H9 (cell line): ENCODE measurements around the gene ITPR2. TPM values are rescaled to one million over a fixed set of nuclear protein-coding genes. Genes with fewer than 3 reads are reported as not detected.

Experiments used
- DNase-seq: peaks from one replicate; pipeline ENCODE4 v3.0.0-alpha.2; 2017
- H2AFZ ChIP-seq: one replicate; pipeline ENCODE4 v1.6.1; 2013; ENCODE audit warnings: mild to moderate bottlenecking, low read length, control low read depth, moderate library complexity
- H2AK5ac ChIP-seq: 2 replicates; pipeline ENCODE4 v1.6.1; 2013; ENCODE audit warnings: low read length, control low read depth, mixed read lengths; ENCODE audit not compliant: insufficient read length
- H2BK120ac ChIP-seq: one replicate; pipeline ENCODE4 v1.6.1; 2013; ENCODE audit warnings: low read depth, mild to moderate bottlenecking, low read length, control low read depth, inconsistent platforms; ENCODE audit not compliant: poor library complexity, severe bottlenecking
- H2BK12ac ChIP-seq: 2 replicates; pipeline ENCODE4 v1.6.1; 2013; ENCODE audit warnings: low read length, control low read depth, mixed read lengths, low read depth; ENCODE audit not compliant: insufficient read length
- H2BK15ac ChIP-seq: 2 replicates; pipeline ENCODE4 v1.6.1; 2013; ENCODE audit warnings: low read depth, low read length, control low read depth
- H2BK20ac ChIP-seq: one replicate; pipeline ENCODE4 v1.6.1; 2013; ENCODE audit warnings: low read depth, mild to moderate bottlenecking, low read length, control low read depth, inconsistent platforms; ENCODE audit not compliant: poor library complexity, severe bottlenecking
- H2BK5ac ChIP-seq: 2 replicates; pipeline ENCODE4 v1.6.1; 2013; ENCODE audit warnings: low read length, control low read depth, mixed read lengths; ENCODE audit not compliant: insufficient read length
- H3K14ac ChIP-seq: 2 replicates; pipeline ENCODE4 v1.6.1; 2013; ENCODE audit warnings: low read length, control low read depth; ENCODE audit not compliant: insufficient read depth
- H3K18ac ChIP-seq: 2 replicates; pipeline ENCODE4 v1.6.1; 2013; ENCODE audit warnings: low read depth, mild to moderate bottlenecking, mixed read lengths, low read length, control low read depth; ENCODE audit not compliant: insufficient read length
- H3K23ac ChIP-seq: 2 replicates; pipeline ENCODE4 v1.6.1; 2013; ENCODE audit warnings: low read length, control low read depth, mixed read lengths, low read depth; ENCODE audit not compliant: insufficient read length
- H3K23me2 ChIP-seq: 2 replicates; pipeline ENCODE4 v1.6.1; 2013; ENCODE audit warnings: low read depth, mild to moderate bottlenecking, mixed read lengths, low read length, control low read depth; ENCODE audit not compliant: insufficient read length, poor library complexity, severe bottlenecking
- H3K27ac ChIP-seq: 2 replicates; pipeline ENCODE4 v1.5.1; 2013; ENCODE audit warnings: low read length, control low read depth, mixed read lengths, low read depth; ENCODE audit not compliant: insufficient read length
- H3K27me3 ChIP-seq: 2 replicates; pipeline ENCODE4 v1.6.1; 2013; ENCODE audit warnings: low read length, control low read depth, inconsistent platforms; ENCODE audit not compliant: insufficient read depth
- H3K4ac ChIP-seq: 2 replicates; pipeline ENCODE4 v1.6.1; 2013; ENCODE audit warnings: low read depth, mild to moderate bottlenecking, control low read depth, inconsistent platforms, low read length, moderate library complexity
- H3K4me1 ChIP-seq: 2 replicates; pipeline ENCODE4 v1.6.1; 2013; ENCODE audit warnings: low read length, control low read depth, inconsistent platforms; ENCODE audit not compliant: insufficient read depth
- H3K4me2 ChIP-seq: 2 replicates; pipeline ENCODE4 v1.6.1; 2013; ENCODE audit warnings: low read length, control low read depth, mixed read lengths; ENCODE audit not compliant: insufficient read length, insufficient read depth
- H3K56ac ChIP-seq: 2 replicates; pipeline ENCODE4 v1.6.1; 2013; ENCODE audit warnings: low read depth, mild to moderate bottlenecking, mixed read lengths, low read length, control low read depth; ENCODE audit not compliant: insufficient read length
- H3K79me1 ChIP-seq: 2 replicates; pipeline ENCODE4 v1.6.1; 2013; ENCODE audit warnings: low read depth, mild to moderate bottlenecking, moderate library complexity, low read length, control low read depth, inconsistent platforms; ENCODE audit not compliant: insufficient read depth, poor library complexity, severe bottlenecking
- H3K79me2 ChIP-seq: 2 replicates; pipeline ENCODE4 v1.6.1; 2013; ENCODE audit warnings: low read length, control low read depth, inconsistent platforms; ENCODE audit not compliant: insufficient read depth
- H3K9ac ChIP-seq: 2 replicates; pipeline ENCODE4 v1.6.1; 2013; ENCODE audit warnings: low read length, control low read depth, mixed read lengths; ENCODE audit not compliant: insufficient read length; ENCODE audit errors: extremely low read depth
- H3K9me3 ChIP-seq: one replicate; pipeline ENCODE4 v1.6.1; 2013; ENCODE audit warnings: low read depth, low read length, inconsistent platforms; ENCODE audit not compliant: control insufficient read depth
- H3T11ph ChIP-seq: one replicate; pipeline ENCODE4 v1.6.1; 2013; ENCODE audit warnings: mild to moderate bottlenecking, low read length, control low read depth, inconsistent platforms
- H4K20me1 ChIP-seq: one replicate; pipeline ENCODE4 v1.6.1; 2013; ENCODE audit not compliant: control insufficient read depth, insufficient read length, insufficient read depth
- H4K5ac ChIP-seq: 2 replicates; pipeline ENCODE4 v1.6.1; 2013; ENCODE audit warnings: low read depth, mild to moderate bottlenecking, mixed read lengths, low read length, control low read depth; ENCODE audit not compliant: insufficient read length
- H4K8ac ChIP-seq: replicated peaks from 2 replicates; pipeline ENCODE4 v1.6.1; 2013; ENCODE audit warnings: low read length, control low read depth, mixed read lengths, low read depth; ENCODE audit not compliant: insufficient read length
- H4K91ac ChIP-seq: 2 replicates; pipeline ENCODE4 v1.6.1; 2013; ENCODE audit warnings: low read depth, mild to moderate bottlenecking, moderate library complexity, mixed read lengths, low read length, control low read depth; ENCODE audit not compliant: insufficient read length
- H3K27ac Mint-ChIP-seq, 3 experiments: 2 replicates in 2 of 3; 3 replicates in 1 of 3; pipeline ENCODE4 v1.8.0; 2020 to 2021; ENCODE audit warnings: mixed read lengths in 3 of 3, mild to moderate bottlenecking in 1 of 3, moderate library complexity in 1 of 3
- H3K27me3 Mint-ChIP-seq: 2 replicates; pipeline ENCODE4 v1.8.0; 2021; ENCODE audit warnings: low read depth, mild to moderate bottlenecking, moderate library complexity, mixed read lengths
- H3K36me3 Mint-ChIP-seq, 3 experiments: 2 replicates in 2 of 3; 3 replicates in 1 of 3; pipeline ENCODE4 v1.8.0; 2020 to 2021; ENCODE audit warnings: low read depth in 3 of 3, mixed read lengths in 3 of 3; ENCODE audit not compliant: insufficient read depth in 1 of 3
- H3K4me1 Mint-ChIP-seq, 2 experiments: 2 replicates each; pipeline ENCODE4 v1.8.0; 2020; ENCODE audit warnings: mixed read lengths in 2 of 2
- H3K4me3 Mint-ChIP-seq, 2 experiments: 2 replicates in 1 of 2; 3 replicates in 1 of 2; pipeline ENCODE4 v1.8.0; 2020 to 2021; ENCODE audit warnings: mild to moderate bottlenecking in 2 of 2, mixed read lengths in 2 of 2, moderate library complexity in 1 of 2
- H3K9me3 Mint-ChIP-seq, 2 experiments: 2 replicates in 1 of 2; 3 replicates in 1 of 2; pipeline ENCODE4 v1.8.0; 2020; ENCODE audit warnings: mild to moderate bottlenecking in 2 of 2, mixed read lengths in 2 of 2, moderate library complexity in 1 of 2
- WGBS: extraction: QIAGEN DNeasy Blood & Tissue Kit; methylation state at CpG from one replicate; pipeline ENCODE4 v1.1.7; 2013; ENCODE audit warnings: missing lambda C conversion rate, low lambda C conversion rate, mixed read lengths; ENCODE audit not compliant: insufficient read length; ENCODE audit errors: extremely low coverage; 5-methylcytosine and 5-hydroxymethylcytosine counted together
- total RNA-seq: library from RNA; stranded (reverse); gene quantifications from 2 replicates; pipeline ENCODE4 v1.2.1, GENCODE V29; 2021
- TF ChIP-seq, protein P1 (sequence below): fragments of 200-600 bp; sonication (generic); conservative IDR thresholded peaks from 3 replicates; pipeline ENCODE4 v1.8.0; 2021; ENCODE audit warnings: antibody characterized with exemption, mild to moderate bottlenecking

The ITPR2 gene
- total RNA-seq, 1 experiment from 2014 or later = 14.8 TPM

DNA sequence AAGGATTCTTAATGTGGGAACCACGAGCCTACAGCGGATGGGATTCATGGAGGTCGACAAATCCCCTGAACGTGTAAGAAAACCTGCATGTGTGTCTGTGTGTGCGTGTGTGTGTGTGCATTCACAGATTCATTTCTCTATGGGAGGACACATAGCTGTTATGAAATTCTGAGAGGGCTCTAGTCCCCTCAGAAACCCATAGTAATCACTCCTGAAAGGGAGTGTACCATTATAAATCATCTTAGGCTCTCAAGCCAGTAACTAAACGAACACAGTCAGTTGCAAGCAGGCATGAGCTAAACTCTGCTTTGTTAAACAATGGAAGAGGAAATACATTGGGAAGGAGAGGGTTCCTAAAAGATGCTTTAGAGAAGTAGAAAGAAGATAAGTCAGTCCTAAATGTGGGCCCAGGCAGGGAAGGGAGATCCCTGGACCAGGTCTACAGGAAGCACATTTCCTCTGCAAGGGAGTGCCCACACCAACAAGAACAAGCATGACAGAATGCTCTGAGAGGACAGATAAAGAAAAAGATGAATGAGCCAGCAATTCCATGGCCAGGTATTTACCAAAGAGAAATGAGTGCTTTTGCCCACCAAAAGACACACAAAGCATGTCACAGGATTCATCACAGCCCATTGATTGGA lies 91.3 kb downstream of the ITPR2 start:
- H3K4me2 ChIP-seq = no peak overlapping the region

More for the DNA sequence above, 91.3 kb downstream of the ITPR2 start:
- H4K8ac ChIP-seq = no peak overlapping the region
- H3K36me3 Mint-ChIP-seq = peaks cover 4 to 14% (median 8%) of the 10 kb centered on the region in 3 experiments; a peak in 5 of 7 replicates
- no peak overlapping the region for H4K5ac ChIP-seq
- H3K4me1 ChIP-seq = peaks cover 15% of the 10 kb centered on the region; the same call in 1 of the 2 replicates
- H3K4me1 Mint-ChIP-seq = peaks cover 15 to 26% of the 10 kb centered on the region in 2 experiments
- no peak overlapping the region for H3K27ac ChIP-seq
- H3K23ac ChIP-seq = no peak overlapping the region
- H3K79me1 ChIP-seq = no peaks in the 10 kb centered on the region
- no peak overlapping the region for H2BK5ac ChIP-seq
- H3T11ph ChIP-seq = no peak overlapping the region
- H3K9me3 Mint-ChIP-seq = peaks cover 10 to 11% of the 10 kb centered on the region in 2 experiments; a peak in 4 of 5 replicates
- H3K27ac Mint-ChIP-seq = peak overlapping the region in 1 of 3 experiments; percentile 36; a peak in 1 of 7 replicates
- no peaks in the 10 kb centered on the region for H3K23me2 ChIP-seq
- H4K91ac ChIP-seq = no peak overlapping the region
- H4K20me1 ChIP-seq = no peaks in the 10 kb centered on the region
- H3K4ac ChIP-seq = no peak overlapping the region
- no peak overlapping the region for H3K56ac ChIP-seq
- no peak overlapping the region for H2BK15ac ChIP-seq
- WGBS = no CpG with 5 or more reads among the region's 6 CpGs
- H2AFZ ChIP-seq = no peak overlapping the region
- peaks cover 9% of the 10 kb centered on the region for H3K9me3 ChIP-seq
- no peak for DNase-seq
- no peak overlapping the region for H2BK120ac ChIP-seq
- H3K9ac ChIP-seq = no peak overlapping the region
- H3K27me3 Mint-ChIP-seq = no peaks in the 10 kb centered on the region
- H2BK12ac ChIP-seq = no peak overlapping the region
- H3K4me3 Mint-ChIP-seq = no peak overlapping the region
- TF ChIP-seq, protein P1, sequence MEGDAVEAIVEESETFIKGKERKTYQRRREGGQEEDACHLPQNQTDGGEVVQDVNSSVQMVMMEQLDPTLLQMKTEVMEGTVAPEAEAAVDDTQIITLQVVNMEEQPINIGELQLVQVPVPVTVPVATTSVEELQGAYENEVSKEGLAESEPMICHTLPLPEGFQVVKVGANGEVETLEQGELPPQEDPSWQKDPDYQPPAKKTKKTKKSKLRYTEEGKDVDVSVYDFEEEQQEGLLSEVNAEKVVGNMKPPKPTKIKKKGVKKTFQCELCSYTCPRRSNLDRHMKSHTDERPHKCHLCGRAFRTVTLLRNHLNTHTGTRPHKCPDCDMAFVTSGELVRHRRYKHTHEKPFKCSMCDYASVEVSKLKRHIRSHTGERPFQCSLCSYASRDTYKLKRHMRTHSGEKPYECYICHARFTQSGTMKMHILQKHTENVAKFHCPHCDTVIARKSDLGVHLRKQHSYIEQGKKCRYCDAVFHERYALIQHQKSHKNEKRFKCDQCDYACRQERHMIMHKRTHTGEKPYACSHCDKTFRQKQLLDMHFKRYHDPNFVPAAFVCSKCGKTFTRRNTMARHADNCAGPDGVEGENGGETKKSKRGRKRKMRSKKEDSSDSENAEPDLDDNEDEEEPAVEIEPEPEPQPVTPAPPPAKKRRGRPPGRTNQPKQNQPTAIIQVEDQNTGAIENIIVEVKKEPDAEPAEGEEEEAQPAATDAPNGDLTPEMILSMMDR = no peak
- H3K18ac ChIP-seq = no peak overlapping the region
- H2BK20ac ChIP-seq = no peak overlapping the region
- no peaks in the 10 kb centered on the region for H3K27me3 ChIP-seq
- no peak overlapping the region for H2AK5ac ChIP-seq
- H3K79me2 ChIP-seq = peaks cover 6% of the 10 kb centered on the region; the same call in 1 of the 2 replicates
- no peak overlapping the region for H3K14ac ChIP-seq
